ENCODE results near the gene SH3PXD2A.

SH3PXD2A gene

DNA sequence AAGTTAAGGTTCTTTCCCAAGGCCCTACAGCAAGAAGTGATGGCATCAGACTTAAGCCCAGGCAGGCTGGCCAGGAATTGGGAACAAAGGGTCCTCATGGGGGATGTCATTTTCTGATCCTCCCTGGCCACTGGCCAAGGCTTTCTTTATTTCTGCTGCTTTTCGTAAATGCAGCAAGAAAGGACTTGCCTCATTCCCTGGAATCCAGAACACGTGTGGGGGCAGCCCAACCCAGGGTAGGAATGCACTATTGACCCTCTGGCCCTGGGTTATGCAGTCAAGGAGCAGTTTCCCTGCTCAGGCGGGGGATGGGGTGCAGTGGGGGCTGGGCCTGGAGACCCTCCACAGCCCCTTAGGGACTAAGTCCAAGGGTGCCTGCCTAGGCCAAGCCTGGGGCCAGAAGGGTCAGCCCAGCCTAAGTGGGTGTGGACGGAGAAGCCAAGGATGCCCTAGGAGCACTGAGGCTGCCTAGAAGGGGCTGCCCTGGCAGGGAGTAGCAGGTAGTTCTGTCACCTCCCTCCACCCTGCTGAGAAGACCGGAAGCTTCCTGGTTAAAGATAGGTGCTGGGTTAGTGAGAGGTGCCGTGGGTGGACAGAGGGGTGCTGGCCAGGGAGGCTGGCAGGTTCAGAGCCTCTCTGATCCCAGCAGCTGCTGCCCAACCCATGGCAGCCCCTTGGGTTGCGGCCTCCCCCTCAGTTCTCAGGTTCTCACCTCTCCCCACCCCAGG lies 179.2 kb downstream of the SH3PXD2A start:
- H3K36me3 ChIP-seq (ENCODE audit: control insufficient read depth, insufficient read depth, low read length): no peaks in the 10 kb centered on the region
- H3K4me1 ChIP-seq: no peaks in the 10 kb centered on the region
- H3K27ac ChIP-seq: peak overlapping the region; percentile 26
- no peak overlapping the region for H3K9ac ChIP-seq
- no peak overlapping the region for H3K4me2 ChIP-seq (ENCODE audit: low read length)
- H3K79me2 ChIP-seq: peaks cover 3% of the 10 kb centered on the region
- no peak overlapping the region for H3K4me3 ChIP-seq (ENCODE audit: low read depth, low read length)
- TF ChIP-seq, protein P1, sequence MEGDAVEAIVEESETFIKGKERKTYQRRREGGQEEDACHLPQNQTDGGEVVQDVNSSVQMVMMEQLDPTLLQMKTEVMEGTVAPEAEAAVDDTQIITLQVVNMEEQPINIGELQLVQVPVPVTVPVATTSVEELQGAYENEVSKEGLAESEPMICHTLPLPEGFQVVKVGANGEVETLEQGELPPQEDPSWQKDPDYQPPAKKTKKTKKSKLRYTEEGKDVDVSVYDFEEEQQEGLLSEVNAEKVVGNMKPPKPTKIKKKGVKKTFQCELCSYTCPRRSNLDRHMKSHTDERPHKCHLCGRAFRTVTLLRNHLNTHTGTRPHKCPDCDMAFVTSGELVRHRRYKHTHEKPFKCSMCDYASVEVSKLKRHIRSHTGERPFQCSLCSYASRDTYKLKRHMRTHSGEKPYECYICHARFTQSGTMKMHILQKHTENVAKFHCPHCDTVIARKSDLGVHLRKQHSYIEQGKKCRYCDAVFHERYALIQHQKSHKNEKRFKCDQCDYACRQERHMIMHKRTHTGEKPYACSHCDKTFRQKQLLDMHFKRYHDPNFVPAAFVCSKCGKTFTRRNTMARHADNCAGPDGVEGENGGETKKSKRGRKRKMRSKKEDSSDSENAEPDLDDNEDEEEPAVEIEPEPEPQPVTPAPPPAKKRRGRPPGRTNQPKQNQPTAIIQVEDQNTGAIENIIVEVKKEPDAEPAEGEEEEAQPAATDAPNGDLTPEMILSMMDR (IDR thresholded peaks at IDR 0.05): no peak
- no peaks in the 10 kb centered on the region for H3K27me3 ChIP-seq (ENCODE audit: control insufficient read depth, insufficient read depth, low read length)
- no peaks in the 10 kb centered on the region for H3K9me3 ChIP-seq (ENCODE audit: control insufficient read depth, low read length)
- H2AFZ ChIP-seq: no peak overlapping the region

DNA sequence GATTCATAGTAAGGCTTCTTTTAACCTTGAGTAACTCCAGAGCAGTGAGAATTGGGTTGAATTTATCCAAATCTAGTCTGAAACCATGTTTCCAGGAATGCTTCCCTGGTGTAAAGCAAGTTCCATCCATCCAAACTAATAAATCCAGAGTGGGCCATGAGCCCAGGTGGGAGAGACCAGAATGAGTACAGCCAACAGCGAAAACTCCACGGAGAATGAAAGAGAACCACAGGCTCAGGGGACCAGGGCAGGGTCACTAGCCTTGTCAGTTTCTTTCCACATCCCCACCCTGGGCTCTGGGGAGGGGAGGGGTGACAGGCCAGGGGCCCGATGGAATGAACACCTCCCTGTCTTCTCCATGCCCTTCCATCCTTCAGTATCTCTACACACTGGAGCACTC lies 181.8 kb downstream of the SH3PXD2A start:
- no peaks in the 10 kb centered on the region for H3K36me3 ChIP-seq (ENCODE audit: control insufficient read depth, insufficient read depth, low read length)
- H3K27me3 ChIP-seq (ENCODE audit: control insufficient read depth, insufficient read depth, low read length): no peaks in the 10 kb centered on the region
- TF ChIP-seq, protein P1 (IDR thresholded peaks at IDR 0.05): no peak

DNA sequence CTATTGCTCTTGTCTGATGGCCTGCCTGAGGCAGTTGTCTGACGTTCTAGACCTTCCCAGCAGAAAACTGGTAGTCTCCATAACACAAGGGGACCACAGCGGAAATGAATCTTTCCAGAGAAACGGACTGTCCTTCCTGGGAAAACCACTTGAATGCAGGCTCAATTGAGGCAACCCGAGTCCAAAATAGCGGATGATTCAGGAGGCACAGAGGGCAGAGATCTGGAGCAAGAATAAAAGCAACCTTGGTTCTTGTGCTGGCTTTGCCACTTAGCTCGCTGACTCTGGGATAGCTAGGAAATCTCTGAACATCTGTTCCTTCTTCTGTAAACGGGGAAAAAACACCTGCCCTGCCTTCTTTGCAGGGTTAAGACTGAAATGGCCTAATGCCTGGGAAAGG lies 183.0 kb downstream of the SH3PXD2A start:
- Histone ChIP-seq H3K9me3 (ENCODE audit: control insufficient read depth, low read length) (no peaks in the 10 kb centered on the region), H3K27ac (no peak overlapping the region), H2AFZ (no peak overlapping the region), H3K4me2 (ENCODE audit: low read length) (no peak overlapping the region), H3K79me2 (peaks cover 3% of the 10 kb centered on the region), H3K27me3 (ENCODE audit: control insufficient read depth, insufficient read depth, low read length) (peaks cover 4% of the 10 kb centered on the region), H3K9ac (no peak overlapping the region), H3K4me1 (peaks cover 9% of the 10 kb centered on the region), H3K4me3 (ENCODE audit: low read depth, low read length) (no peak overlapping the region), H3K36me3 (ENCODE audit: control insufficient read depth, insufficient read depth, low read length) (no peaks in the 10 kb centered on the region)
- TF ChIP-seq, protein P1 (IDR thresholded peaks at IDR 0.05): no peak

More for the DNA sequence above, 181.8 kb downstream of the SH3PXD2A start:
- Histone ChIP-seq H2AFZ (no peak overlapping the region), H3K4me1 (peaks cover 6% of the 10 kb centered on the region), H3K9ac (no peak overlapping the region), H3K4me3 (ENCODE audit: low read depth, low read length) (no peak overlapping the region), H3K4me2 (ENCODE audit: low read length) (no peak overlapping the region), H3K9me3 (ENCODE audit: control insufficient read depth, low read length) (no peaks in the 10 kb centered on the region), H3K79me2 (peaks cover 3% of the 10 kb centered on the region), H3K27ac (no peak overlapping the region)

DNA sequence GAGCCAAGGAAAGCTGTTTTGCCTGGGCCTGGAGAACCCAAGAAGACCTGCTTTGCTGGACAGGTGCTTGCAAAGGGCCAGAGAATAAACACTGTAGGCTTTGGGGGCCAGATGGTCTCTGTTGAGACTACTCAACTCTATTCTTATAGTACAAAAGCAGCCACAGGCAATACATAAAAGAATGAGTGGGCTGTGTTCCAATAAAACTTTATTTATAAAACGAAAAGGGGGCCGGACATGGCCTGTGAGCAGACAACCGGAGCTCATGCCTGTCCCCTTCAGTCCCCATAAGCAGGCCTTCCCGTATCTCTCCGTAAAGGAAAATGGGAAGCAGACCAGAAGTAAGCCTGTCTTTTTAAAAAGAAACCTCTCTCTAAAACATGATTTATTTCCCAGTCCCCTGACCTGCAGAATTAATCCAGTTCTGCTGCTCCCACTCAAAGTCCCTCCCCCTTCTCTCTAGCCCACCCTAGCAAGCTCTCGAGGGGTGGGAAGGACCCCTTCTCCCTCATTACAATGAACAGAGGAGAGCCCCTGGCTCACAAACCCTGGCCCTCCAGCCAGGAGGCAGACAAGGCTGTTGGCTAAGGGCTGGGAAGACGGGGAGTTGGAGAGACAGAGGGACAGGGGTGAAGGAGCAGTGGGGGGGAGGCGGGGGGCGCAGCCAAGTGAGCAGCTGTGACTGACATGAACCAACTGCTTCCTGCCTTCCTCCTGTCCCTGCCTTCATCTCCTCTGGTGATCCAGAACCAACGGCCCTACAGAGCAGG lies 184.1 kb downstream of the SH3PXD2A start:
- Histone ChIP-seq H2AFZ (no peak overlapping the region), H3K9ac (no peak overlapping the region), H3K4me3 (ENCODE audit: low read depth, low read length) (no peak overlapping the region), H3K27me3 (ENCODE audit: control insufficient read depth, insufficient read depth, low read length) (peaks cover 4% of the 10 kb centered on the region), H3K27ac (no peak overlapping the region), H3K36me3 (ENCODE audit: control insufficient read depth, insufficient read depth, low read length) (no peaks in the 10 kb centered on the region), H3K4me1 (peaks cover 9% of the 10 kb centered on the region), H3K79me2 (peaks cover 7% of the 10 kb centered on the region), H3K9me3 (ENCODE audit: control insufficient read depth, low read length) (no peaks in the 10 kb centered on the region), H3K4me2 (ENCODE audit: low read length) (no peak overlapping the region)
- TF ChIP-seq, protein P1 (IDR thresholded peaks at IDR 0.05): no peak

All from parathyroid adenoma (tissue), 2 donors.